Activated naive CD8-positive, alpha-beta T cell treated with anti-CD3 and anti-CD28 coated beads for 36 hours (primary cell): Measurements from ENCODE around the gene COPE. TPM values are rescaled to one million over a fixed set of nuclear protein-coding genes. Genes with fewer than 3 reads are reported as not detected.

Source experiments
- DNase-seq: peaks from one replicate; pipeline ENCODE4 v3.0.0; 2021
- H3K27ac Mint-ChIP-seq: one replicate; pipeline ENCODE4 v1.8.0; 2022; ENCODE audit warnings: mild to moderate bottlenecking, moderate library complexity, mixed read lengths
- H3K27me3 Mint-ChIP-seq: one replicate; pipeline ENCODE4 v1.8.0; 2022; ENCODE audit warnings: mild to moderate bottlenecking, mixed read lengths
- H3K36me3 Mint-ChIP-seq: one replicate; pipeline ENCODE4 v1.8.0; 2021; ENCODE audit warnings: mild to moderate bottlenecking, mixed read lengths
- H3K4me1 Mint-ChIP-seq: one replicate; pipeline ENCODE4 v1.8.0; 2021; ENCODE audit warnings: mixed read lengths
- H3K4me3 Mint-ChIP-seq: one replicate; pipeline ENCODE4 v1.8.0; 2022; ENCODE audit warnings: mild to moderate bottlenecking, moderate library complexity, mixed read lengths
- H3K9me3 Mint-ChIP-seq: one replicate; pipeline ENCODE4 v1.8.0; 2022; ENCODE audit warnings: mixed read lengths
- total RNA-seq, 2 experiments: library from RNA; stranded (reverse); gene quantifications; one replicate each; pipeline ENCODE4 v1.2.3, GENCODE V29; 2021

Gene COPE
- total RNA-seq, 2 experiments from 2014 or later = 169 to 174 TPM

GRCh38 chr19:18895824-18896341 is 23.3 kb downstream of the COPE start, which contains the start of gene CERS1:
Gene CERS1, minus strand, starts transcription at chr19:18896158. Its CDS starts 86 bp downstream, at chr19:18896072.
- peak; percentile 40 for DNase-seq
- H3K9me3 Mint-ChIP-seq = no peaks in the 10 kb centered on the region
- H3K4me1 Mint-ChIP-seq = no peaks in the 10 kb centered on the region
- H3K27me3 Mint-ChIP-seq = peaks cover 47% of the 10 kb centered on the region
- H3K4me3 Mint-ChIP-seq = peak within 1 kb of the TSS; percentile 65
- no peak within 1 kb of the TSS for H3K27ac Mint-ChIP-seq
- H3K36me3 Mint-ChIP-seq = peaks cover 2% of the 10 kb centered on the region

GRCh38 chr19:18895038-18895823 is 24.0 kb downstream of the COPE start:
- Mint-ChIP-seq H3K36me3 (no peaks in the 10 kb centered on the region), H3K4me3 (peak overlapping the region; percentile 51), H3K4me1 (no peaks in the 10 kb centered on the region), H3K27ac (no peak overlapping the region), H3K27me3 (peaks cover 53% of the 10 kb centered on the region), H3K9me3 (no peaks in the 10 kb centered on the region)
- DNase-seq = no peak

GRCh38 chr19:18894254-18895037 is 24.7 kb downstream of the COPE start:
- Mint-ChIP-seq H3K4me1 (no peaks in the 10 kb centered on the region), H3K36me3 (no peaks in the 10 kb centered on the region), H3K9me3 (no peaks in the 10 kb centered on the region), H3K27me3 (peaks cover 53% of the 10 kb centered on the region), H3K27ac (no peak overlapping the region), H3K4me3 (no peak overlapping the region)
- no peak for DNase-seq

DNA sequence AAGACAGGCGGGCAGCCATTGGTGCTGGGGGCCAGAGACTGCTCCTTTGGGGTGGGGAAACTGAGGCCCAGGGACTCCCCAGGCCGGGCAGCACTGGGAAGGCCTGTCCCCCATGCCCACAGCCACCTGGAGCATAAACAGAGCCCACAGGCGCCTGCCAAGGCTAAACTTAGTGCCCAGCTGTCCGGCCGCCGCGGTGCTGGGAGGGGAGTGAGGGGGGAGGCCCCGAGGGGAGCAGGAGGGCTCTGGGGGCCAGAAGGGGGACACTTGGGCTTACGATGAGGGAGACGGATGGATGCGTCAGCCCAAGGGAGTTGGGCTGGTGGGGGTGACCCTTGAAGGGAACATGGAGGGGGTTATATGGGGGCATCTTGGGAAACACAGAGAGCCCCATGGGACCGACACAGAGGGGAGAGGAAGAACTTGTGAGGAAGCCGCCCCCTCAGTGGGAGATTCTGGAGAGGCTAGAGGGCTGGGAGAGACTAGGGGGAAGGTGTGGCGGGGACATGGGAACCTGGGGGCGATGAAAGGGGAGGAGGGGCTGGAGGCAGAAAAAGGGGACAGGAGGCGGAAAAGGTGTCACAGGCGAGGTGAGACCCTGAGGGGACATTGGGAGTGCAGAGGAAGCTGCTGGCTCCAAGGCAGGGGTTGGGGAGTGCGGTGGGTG is 25.5 kb downstream of the COPE start:
- Mint-ChIP-seq H3K27ac (no peak overlapping the region), H3K4me1 (no peaks in the 10 kb centered on the region), H3K4me3 (no peak overlapping the region), H3K9me3 (no peaks in the 10 kb centered on the region), H3K36me3 (no peaks in the 10 kb centered on the region), H3K27me3 (peaks cover 53% of the 10 kb centered on the region)
- DNase-seq = no peak

DNA sequence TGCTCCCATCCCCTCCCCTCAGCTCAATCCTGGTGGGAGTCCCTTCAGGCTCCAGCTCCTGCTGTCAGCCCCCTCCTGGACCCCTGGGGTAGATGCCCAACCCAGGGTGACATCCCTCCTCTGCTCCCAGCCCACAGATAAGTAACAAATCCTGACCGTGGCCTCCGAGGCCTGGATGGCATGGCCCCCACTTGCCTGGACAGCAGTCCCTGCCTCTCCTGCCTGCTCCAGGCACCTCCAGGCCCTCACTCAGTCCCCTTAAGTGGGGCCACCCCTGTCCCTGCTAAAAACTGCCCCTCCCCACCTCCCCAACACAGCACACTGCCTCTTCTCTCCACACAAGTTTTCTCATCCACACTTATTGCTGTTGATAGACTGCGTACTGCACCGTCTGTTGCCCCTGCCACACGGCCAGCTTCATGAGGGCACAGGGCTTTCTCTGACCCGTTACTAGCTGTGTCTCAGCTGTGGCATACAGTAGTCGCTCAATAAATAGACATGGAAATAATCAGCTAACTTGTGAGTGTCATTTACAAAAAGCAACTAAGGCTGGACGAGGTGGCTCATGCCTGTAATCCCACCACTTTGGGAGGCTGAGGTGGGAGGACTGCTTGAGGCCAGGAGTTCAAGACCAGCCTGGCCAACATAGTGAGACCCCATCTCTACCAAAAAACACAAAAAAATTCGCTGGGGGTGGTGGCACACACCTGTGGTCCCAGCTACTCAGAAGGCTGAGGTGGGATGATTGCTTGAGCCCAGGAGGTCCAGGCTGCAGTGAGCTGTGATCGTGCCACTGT is 29.0 kb downstream of the COPE start:
- H3K27me3 Mint-ChIP-seq = peaks cover 37% of the 10 kb centered on the region
- no peaks in the 10 kb centered on the region for H3K9me3 Mint-ChIP-seq
- H3K36me3 Mint-ChIP-seq = no peaks in the 10 kb centered on the region
- H3K27ac Mint-ChIP-seq = no peak overlapping the region
- no peak overlapping the region for H3K4me3 Mint-ChIP-seq
- DNase-seq = no peak
- H3K4me1 Mint-ChIP-seq = no peaks in the 10 kb centered on the region

DNA sequence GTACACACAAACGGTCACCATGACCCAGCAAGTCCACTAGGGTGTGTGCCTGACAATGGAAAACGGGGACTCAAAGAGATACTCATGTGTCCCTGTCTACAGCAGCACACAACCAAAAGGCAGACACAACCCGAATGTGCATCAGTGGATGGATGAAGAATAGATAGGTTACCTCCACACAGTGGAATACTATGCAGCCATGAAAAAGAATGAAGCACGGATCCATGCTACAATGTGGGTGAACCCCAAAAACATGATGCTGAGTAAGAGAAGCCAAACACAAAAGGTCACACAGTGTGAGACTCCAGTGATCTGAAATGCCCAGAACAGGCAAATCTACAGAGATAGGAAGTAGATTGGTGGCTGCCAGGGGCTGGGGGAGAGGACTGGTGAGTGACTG is 32.2 kb downstream of the COPE start:
- H3K27me3 Mint-ChIP-seq = peaks cover 14% of the 10 kb centered on the region
- no peaks in the 10 kb centered on the region for H3K36me3 Mint-ChIP-seq
- H3K4me3 Mint-ChIP-seq = no peak overlapping the region
- no peak overlapping the region for H3K27ac Mint-ChIP-seq
- H3K4me1 Mint-ChIP-seq = no peaks in the 10 kb centered on the region
- H3K9me3 Mint-ChIP-seq = no peaks in the 10 kb centered on the region
- no peak for DNase-seq

DNA sequence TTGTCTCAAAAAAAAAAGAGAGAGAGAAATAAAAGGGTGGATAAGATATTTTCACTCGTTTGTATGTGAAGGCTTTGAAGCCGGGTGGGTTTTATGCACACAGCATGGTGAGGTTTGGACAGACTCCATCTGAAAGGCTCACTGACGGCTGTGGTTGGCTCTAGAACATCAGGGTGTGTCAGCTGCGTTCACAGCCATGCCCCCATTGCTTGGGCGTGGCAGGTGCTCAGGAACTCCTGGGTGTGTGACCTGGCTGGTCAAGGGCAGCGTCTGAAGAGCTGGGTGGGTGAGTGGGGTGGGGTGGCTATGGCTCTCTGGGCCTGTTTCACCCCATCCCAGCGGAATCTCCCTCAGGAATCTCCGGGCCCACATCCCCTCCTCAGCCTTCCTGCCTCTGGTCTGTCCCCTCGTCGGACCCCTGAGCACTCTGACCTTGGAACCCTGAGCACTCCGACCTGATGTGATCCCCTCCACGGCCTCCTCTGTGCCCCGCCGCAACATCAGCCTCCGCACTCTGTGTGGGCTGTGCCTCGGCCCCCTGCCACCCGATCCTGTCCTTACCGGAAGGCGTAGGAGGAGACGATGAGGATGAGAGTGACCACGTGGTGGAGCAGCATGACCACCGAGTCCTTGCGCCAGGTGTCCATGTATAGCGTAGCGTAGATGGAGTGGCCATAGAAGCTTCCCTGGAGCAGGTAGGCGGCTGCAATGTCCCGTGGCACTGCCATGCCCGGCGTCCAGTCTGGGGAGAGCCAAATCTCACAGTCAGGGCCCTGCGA is 35.5 kb downstream of the COPE start:
- H3K36me3 Mint-ChIP-seq = no peaks in the 10 kb centered on the region
- H3K27ac Mint-ChIP-seq = no peak overlapping the region
- H3K9me3 Mint-ChIP-seq = no peaks in the 10 kb centered on the region
- DNase-seq = no peak
- no peak overlapping the region for H3K4me3 Mint-ChIP-seq
- H3K4me1 Mint-ChIP-seq = no peaks in the 10 kb centered on the region
- H3K27me3 Mint-ChIP-seq = peaks cover 4% of the 10 kb centered on the region

DNA sequence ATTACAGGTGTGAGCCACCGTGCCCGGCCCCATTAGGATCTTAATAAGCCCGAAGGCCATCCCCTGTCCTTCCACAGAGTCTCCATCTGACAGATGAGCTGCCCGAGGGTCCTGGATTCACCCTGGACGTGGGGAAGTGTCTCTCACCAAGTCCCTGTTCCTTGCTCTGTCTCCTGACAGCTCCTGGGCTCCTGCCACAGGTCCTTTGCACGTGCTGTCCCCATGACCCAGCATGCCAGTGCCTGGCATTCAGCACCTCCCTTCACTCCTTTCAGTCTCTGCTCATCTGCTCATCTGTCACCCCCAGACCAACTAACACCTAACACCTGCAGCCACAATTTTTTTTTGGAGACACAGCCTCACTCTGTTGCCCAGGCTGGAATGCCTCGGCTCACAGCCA is 37.7 kb downstream of the COPE start:
- no peak overlapping the region for H3K4me3 Mint-ChIP-seq
- H3K27ac Mint-ChIP-seq = no peak overlapping the region
- no peaks in the 10 kb centered on the region for H3K9me3 Mint-ChIP-seq
- H3K36me3 Mint-ChIP-seq = no peaks in the 10 kb centered on the region
- H3K27me3 Mint-ChIP-seq = no peaks in the 10 kb centered on the region
- H3K4me1 Mint-ChIP-seq = no peaks in the 10 kb centered on the region
- no peak for DNase-seq

DNA sequence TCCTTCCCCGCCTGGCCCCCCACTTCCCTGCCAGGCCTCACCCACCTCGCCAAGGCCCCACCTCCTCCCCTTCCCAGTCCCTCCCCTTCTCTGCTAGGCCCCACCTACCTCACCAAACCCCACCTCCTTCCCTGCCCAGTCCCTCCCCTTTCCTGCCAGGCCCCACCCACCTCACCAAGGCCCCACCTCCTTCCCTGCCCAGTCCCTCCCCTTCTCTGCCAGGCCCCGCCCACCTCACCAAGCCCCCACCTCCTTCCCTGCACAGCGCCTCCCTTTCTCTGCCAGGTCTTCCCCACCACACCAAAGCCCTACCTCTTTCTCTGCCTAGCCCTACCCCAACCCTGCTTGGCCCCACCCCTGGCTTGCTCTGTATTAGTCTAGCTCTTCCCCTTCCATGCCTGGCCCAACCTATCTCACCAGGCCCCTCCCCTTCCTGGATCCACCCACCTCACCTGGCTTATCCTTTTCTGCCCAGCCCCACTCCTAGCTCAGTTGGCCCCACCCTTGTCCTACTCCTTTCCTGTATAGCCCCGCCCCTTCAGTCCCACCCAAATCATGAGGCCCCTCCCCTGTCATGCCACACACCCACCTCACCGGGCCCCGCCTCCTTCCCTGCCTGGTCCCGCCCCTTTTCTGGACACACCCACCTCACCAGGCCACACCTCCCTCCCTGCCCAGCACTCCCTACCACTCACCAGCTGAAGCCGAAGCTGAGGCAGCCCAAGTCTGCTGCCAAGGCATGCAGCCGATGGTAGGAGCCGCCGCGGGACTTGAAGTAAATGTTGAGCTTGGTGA is 39.4 kb downstream of the COPE start:
- H3K4me1 Mint-ChIP-seq = no peaks in the 10 kb centered on the region
- peak; percentile 54 for DNase-seq
- H3K27me3 Mint-ChIP-seq = no peaks in the 10 kb centered on the region
- no peaks in the 10 kb centered on the region for H3K36me3 Mint-ChIP-seq
- no peak overlapping the region for H3K4me3 Mint-ChIP-seq
- H3K27ac Mint-ChIP-seq = no peak overlapping the region
- no peaks in the 10 kb centered on the region for H3K9me3 Mint-ChIP-seq

DNA sequence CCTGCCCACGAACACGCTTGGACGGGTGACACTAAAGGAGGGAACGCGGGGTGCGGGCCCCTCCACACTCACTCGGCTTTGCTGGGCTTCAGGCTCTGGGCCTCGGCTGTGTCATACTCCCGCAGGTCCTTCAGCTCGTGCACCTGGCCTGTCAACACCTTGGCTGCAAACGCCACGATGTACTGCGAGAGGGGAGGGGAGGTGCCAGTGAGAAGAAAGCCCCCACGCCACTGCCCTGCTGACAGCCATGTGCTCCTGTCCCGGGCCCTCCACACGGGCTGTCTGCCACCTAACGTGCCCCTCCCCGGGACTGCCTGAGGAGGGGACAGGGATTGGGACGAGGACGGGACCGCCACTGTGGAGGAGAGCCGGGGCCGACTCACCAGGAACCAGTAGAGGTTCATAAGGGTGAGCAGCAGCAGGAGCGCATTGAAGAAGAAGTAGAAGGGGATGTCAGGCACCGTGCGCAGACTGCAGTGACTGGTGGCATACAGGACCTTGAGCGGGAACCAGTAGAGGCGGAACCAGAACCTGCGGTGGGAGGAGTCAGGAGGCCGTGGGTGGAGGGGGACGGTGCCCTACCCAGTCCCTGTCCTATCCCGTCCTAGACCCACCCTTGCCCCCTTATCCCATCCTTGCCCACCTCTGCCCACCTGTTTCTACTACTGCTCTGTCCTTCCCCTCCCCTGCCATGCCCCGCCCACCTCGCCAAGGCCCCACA is 40.2 kb downstream of the COPE start:
- H3K9me3 Mint-ChIP-seq = no peaks in the 10 kb centered on the region
- no peak overlapping the region for H3K27ac Mint-ChIP-seq
- no peak for DNase-seq
- no peaks in the 10 kb centered on the region for H3K4me1 Mint-ChIP-seq
- H3K36me3 Mint-ChIP-seq = no peaks in the 10 kb centered on the region
- H3K27me3 Mint-ChIP-seq = no peaks in the 10 kb centered on the region
- H3K4me3 Mint-ChIP-seq = no peak overlapping the region

GRCh38 chr19:18878058-18878797 is 41.0 kb downstream of the COPE start:
- DNase-seq = no peak
- H3K4me3 Mint-ChIP-seq = no peak overlapping the region
- no peaks in the 10 kb centered on the region for H3K9me3 Mint-ChIP-seq
- H3K4me1 Mint-ChIP-seq = no peaks in the 10 kb centered on the region
- peaks cover under 1% of the 10 kb centered on the region for H3K27me3 Mint-ChIP-seq
- H3K27ac Mint-ChIP-seq = no peak overlapping the region
- no peaks in the 10 kb centered on the region for H3K36me3 Mint-ChIP-seq

DNA sequence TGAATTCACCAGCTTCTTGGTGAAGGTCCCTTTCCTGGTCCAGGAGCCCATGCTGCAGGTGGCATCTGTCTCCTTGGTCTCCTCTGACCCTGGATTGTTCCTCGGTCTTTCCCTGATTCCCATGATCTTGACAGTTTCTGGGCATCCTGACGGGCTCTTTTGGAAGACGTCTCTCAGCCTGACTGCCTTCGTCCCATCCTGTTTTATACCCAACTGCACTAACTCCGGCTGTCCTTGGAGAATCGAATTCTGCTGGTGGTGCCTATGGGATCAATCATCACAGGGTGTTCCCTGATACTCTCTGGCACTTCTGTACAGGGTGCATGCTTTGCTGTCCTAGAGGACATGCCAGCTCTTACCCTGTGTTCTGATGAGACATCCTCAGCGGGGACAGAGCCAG is 42.3 kb downstream of the COPE start:
- no peaks in the 10 kb centered on the region for H3K9me3 Mint-ChIP-seq
- H3K4me1 Mint-ChIP-seq = no peaks in the 10 kb centered on the region
- H3K4me3 Mint-ChIP-seq = no peak overlapping the region
- peaks cover 6% of the 10 kb centered on the region for H3K27me3 Mint-ChIP-seq
- no peak for DNase-seq
- H3K36me3 Mint-ChIP-seq = no peaks in the 10 kb centered on the region
- no peak overlapping the region for H3K27ac Mint-ChIP-seq
